Calu3 (cell line): ENCODE measurements around the gene CDK6. TPM values are rescaled to one million over a fixed set of nuclear protein-coding genes. Genes with fewer than 3 reads are reported as not detected.
A peak's percentile ranks its signal among the peaks of the same experiment; 100 is the strongest.

ENCODE experiments used
- BruUV-seq: library from RNA; stranded (reverse); fragments of 400-500 nt; replicated peaks from 2 replicates; lab custom pipeline; 2021; lab: Mats Ljungman, UMichigan
- CTCF ChIA-PET: fragments of 300-600 bp; sonication (Branson Sonifier 250); formaldehyde crosslinking; loops from one replicate; lab custom pipeline; 2022; ENCODE audit warnings: antibody characterized with exemption; lab: Charles Lee
- DNase-seq: peaks from one replicate; pipeline ENCODE4 v3.0.0; 2022
- H3K27ac Mint-ChIP-seq: one replicate; pipeline ENCODE4 v1.8.0; 2022; ENCODE audit warnings: mixed read lengths; ENCODE audit not compliant: unreplicated experiment
- H3K27me3 Mint-ChIP-seq: one replicate; pipeline ENCODE4 v1.8.0; 2022; ENCODE audit warnings: mixed read lengths; ENCODE audit not compliant: unreplicated experiment
- H3K36me3 Mint-ChIP-seq: one replicate; pipeline ENCODE4 v1.8.0; 2022; ENCODE audit warnings: mild to moderate bottlenecking, moderate library complexity, mixed read lengths; ENCODE audit not compliant: insufficient read depth, unreplicated experiment
- H3K4me1 Mint-ChIP-seq: one replicate; pipeline ENCODE4 v1.8.0; 2022; ENCODE audit warnings: mild to moderate bottlenecking, low read depth, mixed read lengths; ENCODE audit not compliant: unreplicated experiment
- H3K4me3 Mint-ChIP-seq: one replicate; pipeline ENCODE4 v1.8.0; 2022; ENCODE audit warnings: mild to moderate bottlenecking, low read depth, moderate library complexity, mixed read lengths; ENCODE audit not compliant: unreplicated experiment
- H3K9me3 Mint-ChIP-seq: one replicate; pipeline ENCODE4 v1.8.0; 2022; ENCODE audit warnings: low read depth, mixed read lengths; ENCODE audit not compliant: unreplicated experiment
- CTCF ChIP-seq: fragments of 200-600 bp; IDR thresholded peaks from one replicate; pipeline ENCODE4 v1.8.0; 2022; ENCODE audit warnings: antibody characterized with exemption; ENCODE audit not compliant: unreplicated experiment
- intact Hi-C: fragments of 100-400 bp; cut with micrococcal nuclease; formaldehyde crosslinking; loops from one replicate; pipeline ENCODE4 v1.10.0; 2022; ENCODE audit not compliant: unreplicated experiment
- total RNA-seq: library from RNA; stranded (reverse); gene quantifications from 2 replicates; pipeline ENCODE4 v1.2.3, GENCODE V29; 2022

The CDK6 gene
- total RNA-seq, 1 experiment from 2014 or later: 87.9 TPM

GRCh38 chr7:92625617-92626016 is 210.8 kb downstream of the CDK6 start:
- no peak overlapping the region for H3K4me3 Mint-ChIP-seq
- H3K9me3 Mint-ChIP-seq: peaks cover 5% of the 10 kb centered on the region
- peak overlapping the region; percentile 77 for H3K27ac Mint-ChIP-seq
- intact Hi-C loops: loop anchor here (5.0 kb wide), 1 partner anchor 72 kb away; no protein-coding TSS in a partner anchor
- CTCF ChIA-PET: no interaction called here
- no TSS peak for BruUV-seq
- H3K4me1 Mint-ChIP-seq: peaks cover 54% of the 10 kb centered on the region
- H3K36me3 Mint-ChIP-seq: peaks cover 32% of the 10 kb centered on the region
- no peak for TF ChIP-seq CTCF
- DNase-seq: no peak
- no peaks in the 10 kb centered on the region for H3K27me3 Mint-ChIP-seq

GRCh38 chr7:92624298-92624996 is 211.9 kb downstream of the CDK6 start:
- CTCF ChIA-PET: no interaction called here
- H3K36me3 Mint-ChIP-seq: peaks cover 24% of the 10 kb centered on the region
- no peak overlapping the region for H3K4me3 Mint-ChIP-seq
- BruUV-seq: no TSS peak
- no peak for DNase-seq
- no peaks in the 10 kb centered on the region for H3K27me3 Mint-ChIP-seq
- peaks cover 5% of the 10 kb centered on the region for H3K9me3 Mint-ChIP-seq
- peaks cover 49% of the 10 kb centered on the region for H3K4me1 Mint-ChIP-seq
- intact Hi-C loops: no loop called here
- peak overlapping the region; percentile 77 for H3K27ac Mint-ChIP-seq
- TF ChIP-seq CTCF: no peak

- CTCF ChIA-PET: no interaction called here
- Mint-ChIP-seq H3K36me3 (peaks cover 22% of the 10 kb centered on the region), H3K9me3 (no peaks in the 10 kb centered on the region), H3K4me3 (no peak overlapping the region), H3K27ac (no peak overlapping the region), H3K27me3 (no peaks in the 10 kb centered on the region), H3K4me1 (peaks cover 40% of the 10 kb centered on the region)
- intact Hi-C loops: no loop called here
- no peak for DNase-seq
- no TSS peak for BruUV-seq
- TF ChIP-seq CTCF: no peak
Observed at GRCh38 chr7:92623544-92623943, 212.8 kb downstream of the CDK6 start.

GRCh38 chr7:92622685-92623084 is 213.7 kb downstream of the CDK6 start:
- no TSS peak for BruUV-seq
- no peak overlapping the region for H3K4me3 Mint-ChIP-seq
- DNase-seq: no peak
- no peaks in the 10 kb centered on the region for H3K9me3 Mint-ChIP-seq
- H3K36me3 Mint-ChIP-seq: peaks cover 18% of the 10 kb centered on the region
- H3K4me1 Mint-ChIP-seq: peaks cover 36% of the 10 kb centered on the region
- H3K27me3 Mint-ChIP-seq: no peaks in the 10 kb centered on the region
- TF ChIP-seq CTCF: no peak
- H3K27ac Mint-ChIP-seq: peak overlapping the region; percentile 63
- CTCF ChIA-PET: interaction anchor here (0.6 kb wide), 1 partner anchor 214 kb away, joined by 4 read pairs; the partner anchor contains the start of gene CDK6
- intact Hi-C loops: no loop called here
